ENCODE results near the gene ARL8A. TPM values are rescaled to one million over a fixed set of nuclear protein-coding genes. Genes with fewer than 3 reads are reported as not detected.
"Not testable (repeated sequence)": the region's sequence is repeated elsewhere in the genome, so short reads cannot be mapped to it uniquely, and the experiment has no call there.

The ARL8A gene
- total RNA-seq, 1 donor = 16.9 TPM

GRCh38 chr1:202182040-202182877 is 37.7 kb upstream of the ARL8A start:
- DNase-seq (ENCODE audit: low read depth) = no peak
- TF ChIP-seq CTCF (IDR thresholded peaks at IDR 0.05; ENCODE audit: insufficient read depth, low read length) = no peak
- no peak overlapping the region for H3K4me3 ChIP-seq (ENCODE audit: low read depth, low read length)

DNA sequence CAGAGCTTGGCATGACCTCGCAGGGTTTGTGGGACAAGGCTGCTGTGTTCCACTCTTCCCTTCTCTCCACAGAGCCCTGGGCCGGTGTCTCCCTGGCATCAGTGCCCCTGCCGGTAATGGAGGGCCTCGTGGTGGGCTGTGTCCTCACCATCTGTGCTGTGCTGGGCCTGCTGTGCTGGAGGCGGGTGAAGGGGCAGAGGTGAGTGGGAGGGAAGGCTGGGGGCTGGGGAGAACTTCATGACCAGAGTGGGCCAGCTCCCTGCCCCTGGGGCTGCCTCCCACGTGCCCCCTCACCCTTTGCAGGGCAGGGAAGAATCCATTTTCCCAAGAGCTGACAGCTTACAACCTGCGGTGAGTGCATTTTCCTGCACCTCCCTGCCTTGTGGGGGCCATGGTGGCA is 37.0 kb upstream of the ARL8A start:
- TF ChIP-seq CTCF (IDR thresholded peaks at IDR 0.05; ENCODE audit: insufficient read depth, low read length) = no peak
- DNase-seq (ENCODE audit: low read depth) = no peak
- H3K4me3 ChIP-seq (ENCODE audit: low read depth, low read length) = no peak overlapping the region

- not testable (repeated sequence) for H3K4me3 ChIP-seq (ENCODE audit: low read depth, low read length); DNase-seq (ENCODE audit: low read depth)
Measured at GRCh38 chr1:202180751-202181139, 36.2 kb upstream of the ARL8A start.

- DNase-seq (ENCODE audit: low read depth) = no peak
- H3K4me3 ChIP-seq (ENCODE audit: low read depth, low read length) = no peak overlapping the region
- no peak for TF ChIP-seq CTCF (IDR thresholded peaks at IDR 0.05; ENCODE audit: insufficient read depth, low read length)
Measured at GRCh38 chr1:202179828-202180750, 35.6 kb upstream of the ARL8A start.

GRCh38 chr1:202176949-202177927 is 32.7 kb upstream of the ARL8A start:
- no peak overlapping the region for H3K4me3 ChIP-seq (ENCODE audit: low read depth, low read length)
- no peak for DNase-seq (ENCODE audit: low read depth)
- no peak for TF ChIP-seq CTCF (IDR thresholded peaks at IDR 0.05; ENCODE audit: insufficient read depth, low read length)

DNA sequence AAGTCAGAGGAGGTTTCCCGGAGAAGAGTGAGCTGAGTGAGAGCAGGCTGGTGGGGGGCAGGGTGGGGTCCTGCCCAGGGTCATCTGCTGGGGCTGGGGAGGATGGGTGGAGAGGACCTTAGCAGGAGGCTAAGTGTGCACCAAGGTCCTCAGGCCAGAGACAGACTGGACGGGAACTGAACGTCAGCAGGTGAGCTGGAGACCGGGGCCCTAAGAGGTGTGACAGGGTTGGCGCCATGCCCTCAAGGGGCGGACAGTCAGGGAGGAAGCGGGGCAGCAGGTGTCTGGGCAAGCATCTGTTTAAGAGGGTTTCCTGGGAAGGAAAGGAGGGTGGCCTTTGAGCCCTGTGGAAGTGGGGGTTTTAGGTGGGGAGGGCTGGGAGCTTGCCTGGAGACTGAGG is 29.5 kb upstream of the ARL8A start:
- no peak for DNase-seq (ENCODE audit: low read depth)
- no peak for TF ChIP-seq CTCF (IDR thresholded peaks at IDR 0.05; ENCODE audit: insufficient read depth, low read length)
- no peak overlapping the region for H3K4me3 ChIP-seq (ENCODE audit: low read depth, low read length)

Measured in fibroblast of the aortic adventitia (primary cell).